ENCODE data around the gene NR3C1. TPM values are rescaled to one million over a fixed set of nuclear protein-coding genes. Genes with fewer than 3 reads are reported as not detected.

Gene NR3C1
- total RNA-seq, 1 experiment from 2014 or later: 31.4 TPM

DNA sequence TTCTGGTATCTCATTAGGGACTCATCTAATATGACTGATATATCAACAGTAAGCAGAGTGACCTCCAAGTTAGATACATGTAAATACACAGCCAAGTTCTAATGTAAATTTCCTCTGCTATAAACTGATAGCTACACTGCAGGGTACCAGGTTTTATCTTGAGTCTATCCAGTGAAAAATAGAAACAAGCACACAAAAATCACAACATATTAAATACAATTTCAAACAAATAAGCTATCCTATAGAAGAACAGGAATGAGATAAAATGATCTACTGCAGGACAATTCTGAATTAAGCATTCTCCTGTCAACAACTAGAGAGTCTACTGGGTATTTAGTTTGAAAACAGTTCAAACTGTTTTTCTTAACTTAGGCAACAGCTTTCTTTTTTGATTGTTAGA lies 42.7 kb downstream of the NR3C1 start:
- H3K27ac ChIP-seq (ENCODE audit: insufficient read length, low read depth, low read length): no peak overlapping the region
- peaks cover 15 to 17% of the 10 kb centered on the region in 2 experiments; a peak in 4 of 5 replicates for H3K9me3 Mint-ChIP-seq
- H3K36me3 Mint-ChIP-seq (ENCODE audit: insufficient read depth in 1 of 3, low read depth in 3 of 3): peaks cover 3 to 36% (median 16%) of the 10 kb centered on the region in 3 experiments; a peak in 5 of 7 replicates
- no peak overlapping the region for H2AFZ ChIP-seq (ENCODE audit: low read length)
- H3K79me2 ChIP-seq (ENCODE audit: insufficient read depth, low read length): no peaks in the 10 kb centered on the region
- H3K9ac ChIP-seq (ENCODE audit: extremely low read depth, insufficient read length, low read length): no peak overlapping the region
- H3K4me2 ChIP-seq (ENCODE audit: insufficient read depth, insufficient read length, low read length): no peak overlapping the region
- H3K18ac ChIP-seq (ENCODE audit: insufficient read length, low read depth, low read length): no peak overlapping the region
- H4K91ac ChIP-seq (ENCODE audit: insufficient read length, low read depth, low read length): no peak overlapping the region
- no peaks in the 10 kb centered on the region for H3K79me1 ChIP-seq (ENCODE audit: insufficient read depth, low read depth, low read length, poor library complexity, severe bottlenecking)
- H3K23me2 ChIP-seq (ENCODE audit: insufficient read length, low read depth, low read length, poor library complexity, severe bottlenecking): no peaks in the 10 kb centered on the region
- H3K14ac ChIP-seq (ENCODE audit: insufficient read depth, low read length): no peak overlapping the region
- no peak overlapping the region for H2BK15ac ChIP-seq (ENCODE audit: low read depth, low read length)
- no peak overlapping the region for H4K5ac ChIP-seq (ENCODE audit: insufficient read length, low read depth, low read length)
- H4K20me1 ChIP-seq (ENCODE audit: control insufficient read depth, insufficient read depth, insufficient read length): no peaks in the 10 kb centered on the region
- H3K27ac Mint-ChIP-seq: no peak overlapping the region
- no peak overlapping the region for H2BK120ac ChIP-seq (ENCODE audit: low read depth, low read length, poor library complexity, severe bottlenecking)
- H4K8ac ChIP-seq (replicated peaks; ENCODE audit: insufficient read length, low read depth, low read length): no peak overlapping the region
- no peak overlapping the region for H3K23ac ChIP-seq (ENCODE audit: insufficient read length, low read depth, low read length)
- DNase-seq: no peak
- H2BK20ac ChIP-seq (ENCODE audit: low read depth, low read length, poor library complexity, severe bottlenecking): no peak overlapping the region
- TF ChIP-seq, protein P1, sequence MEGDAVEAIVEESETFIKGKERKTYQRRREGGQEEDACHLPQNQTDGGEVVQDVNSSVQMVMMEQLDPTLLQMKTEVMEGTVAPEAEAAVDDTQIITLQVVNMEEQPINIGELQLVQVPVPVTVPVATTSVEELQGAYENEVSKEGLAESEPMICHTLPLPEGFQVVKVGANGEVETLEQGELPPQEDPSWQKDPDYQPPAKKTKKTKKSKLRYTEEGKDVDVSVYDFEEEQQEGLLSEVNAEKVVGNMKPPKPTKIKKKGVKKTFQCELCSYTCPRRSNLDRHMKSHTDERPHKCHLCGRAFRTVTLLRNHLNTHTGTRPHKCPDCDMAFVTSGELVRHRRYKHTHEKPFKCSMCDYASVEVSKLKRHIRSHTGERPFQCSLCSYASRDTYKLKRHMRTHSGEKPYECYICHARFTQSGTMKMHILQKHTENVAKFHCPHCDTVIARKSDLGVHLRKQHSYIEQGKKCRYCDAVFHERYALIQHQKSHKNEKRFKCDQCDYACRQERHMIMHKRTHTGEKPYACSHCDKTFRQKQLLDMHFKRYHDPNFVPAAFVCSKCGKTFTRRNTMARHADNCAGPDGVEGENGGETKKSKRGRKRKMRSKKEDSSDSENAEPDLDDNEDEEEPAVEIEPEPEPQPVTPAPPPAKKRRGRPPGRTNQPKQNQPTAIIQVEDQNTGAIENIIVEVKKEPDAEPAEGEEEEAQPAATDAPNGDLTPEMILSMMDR (conservative IDR thresholded peaks at IDR 0.05): no peak
- no peak overlapping the region for H3T11ph ChIP-seq (ENCODE audit: low read length)
- no peak overlapping the region for H2AK5ac ChIP-seq (ENCODE audit: insufficient read length, low read length)
- no peak overlapping the region for H3K4ac ChIP-seq (ENCODE audit: low read depth, low read length)
- no peak overlapping the region for H3K56ac ChIP-seq (ENCODE audit: insufficient read length, low read depth, low read length)
- peaks cover 3% of the 10 kb centered on the region for H3K9me3 ChIP-seq (ENCODE audit: control insufficient read depth, low read depth, low read length)
- no peak overlapping the region for H2BK12ac ChIP-seq (ENCODE audit: insufficient read length, low read depth, low read length)
- no peak overlapping the region for H3K4me3 Mint-ChIP-seq
- H3K27me3 Mint-ChIP-seq (ENCODE audit: low read depth): no peaks in the 10 kb centered on the region
- no peaks in the 10 kb centered on the region for H3K27me3 ChIP-seq (ENCODE audit: insufficient read depth, low read length)
- no peak overlapping the region for H2BK5ac ChIP-seq (ENCODE audit: insufficient read length, low read length)
- no peaks in the 10 kb centered on the region for H3K4me1 ChIP-seq (ENCODE audit: insufficient read depth, low read length)
- H3K4me1 Mint-ChIP-seq: peaks cover 30 to 37% of the 10 kb centered on the region in 2 experiments

All from H9 (cell line).